Umbilical cord (tissue), 2 donors: ENCODE results near the gene CHD1L. TPM values are rescaled to one million over a fixed set of nuclear protein-coding genes. Genes with fewer than 3 reads are reported as not detected.
A peak's percentile ranks its signal among the peaks of the same experiment; 100 is the strongest.
"Not testable (repeated sequence)": the region's sequence is repeated elsewhere in the genome, so short reads cannot be mapped to it uniquely, and the experiment has no call there.

Source experiments
- DNase-seq: peaks from one replicate; pipeline ENCODE4 v3.0.0-alpha.2; 2015; ENCODE audit warnings: low spot score
- total RNA-seq: library from RNA; depleted of rRNA; stranded (reverse); fragments of >200 nt; gene quantifications from one replicate; pipeline ENCODE4 v1.2.3, GENCODE V29; 2014; ENCODE audit warnings: low replicate concordance; ENCODE audit not compliant: insufficient read depth

CHD1L gene
- 10.1 TPM for total RNA-seq

DNA sequence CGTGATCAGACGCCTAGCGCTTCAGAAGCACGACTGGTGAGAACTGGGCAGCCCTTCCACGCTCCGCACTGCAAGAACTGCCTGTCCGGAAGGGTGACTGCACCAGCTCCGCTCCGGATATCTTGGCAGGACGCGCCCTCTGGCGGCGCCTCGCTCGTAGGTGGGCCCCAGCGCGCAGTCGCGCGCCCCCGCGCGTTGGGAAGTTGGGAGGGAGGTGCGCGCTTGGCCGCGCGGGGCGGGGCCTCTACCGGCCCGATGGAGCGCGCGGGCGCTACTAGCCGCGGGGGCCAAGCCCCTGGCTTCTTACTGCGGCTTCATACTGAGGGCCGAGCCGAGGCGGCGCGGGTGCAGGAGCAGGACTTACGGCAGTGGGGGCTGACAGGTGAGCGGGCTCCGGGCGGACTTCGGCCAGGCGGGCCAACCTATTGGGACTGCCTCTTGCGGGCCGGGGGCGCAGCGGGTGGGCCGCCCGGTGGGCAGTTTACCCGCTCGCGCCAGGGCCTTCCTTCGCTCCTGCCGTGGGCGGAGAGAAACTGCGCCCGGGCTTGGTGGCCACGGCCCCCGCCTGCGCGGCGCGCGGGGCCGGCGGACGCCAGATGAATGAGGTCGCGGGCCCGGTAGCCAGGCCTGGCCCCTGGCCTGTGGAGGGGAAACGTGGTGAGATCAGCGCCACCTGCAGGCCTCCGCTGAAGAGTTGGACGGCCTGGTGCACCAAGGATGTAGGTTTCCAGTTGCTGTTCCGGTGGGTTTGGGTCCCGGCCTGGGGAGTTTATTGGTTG is at the start of gene CHD1L:
CHD1L (plus strand) TSS at position 236 of the 779 bp plus-strand sequence; CDS start at position 256, 20 bp downstream.
- DNase-seq = peak; percentile 96

DNA sequence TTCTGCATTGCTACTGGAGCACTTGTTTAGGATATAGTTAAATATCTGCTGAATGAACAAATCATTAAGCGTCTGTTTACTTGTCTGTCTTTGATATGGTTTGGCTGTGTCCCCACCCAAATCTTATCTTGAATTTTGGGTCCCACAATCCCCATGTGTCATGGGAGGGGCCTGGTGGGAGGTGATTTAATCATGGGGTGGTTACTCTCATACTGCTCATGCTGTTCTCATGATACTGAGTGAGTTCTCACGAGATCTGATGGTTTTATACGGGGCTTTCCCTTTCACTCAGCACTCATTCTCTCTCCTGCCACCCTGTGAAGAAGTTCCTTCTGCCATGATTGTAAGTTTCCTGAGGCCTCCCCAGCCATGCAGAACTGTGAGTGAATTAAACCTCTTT is 45.2 kb upstream of the CHD1L start:
- not testable (repeated sequence) for DNase-seq

DNA sequence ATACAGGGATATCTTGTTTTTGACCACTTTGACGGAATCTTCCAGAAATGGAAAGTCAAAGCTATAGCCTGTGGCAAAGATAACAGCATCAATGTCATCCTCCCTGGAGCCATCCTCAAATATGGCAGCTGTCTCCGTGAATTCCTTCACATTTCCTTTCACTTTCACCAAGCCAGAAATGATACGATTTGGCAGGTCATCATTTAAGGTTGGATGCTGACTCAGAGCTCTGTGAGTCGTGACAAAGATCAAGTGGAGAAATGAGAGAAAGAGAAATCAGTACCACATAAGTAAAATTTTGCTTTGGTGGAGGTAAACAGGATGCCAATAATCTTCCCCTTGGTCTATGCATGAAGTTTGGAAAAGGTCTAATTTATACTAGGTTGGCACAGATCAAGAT is 41.2 kb upstream of the CHD1L start:
- no peak for DNase-seq

DNA sequence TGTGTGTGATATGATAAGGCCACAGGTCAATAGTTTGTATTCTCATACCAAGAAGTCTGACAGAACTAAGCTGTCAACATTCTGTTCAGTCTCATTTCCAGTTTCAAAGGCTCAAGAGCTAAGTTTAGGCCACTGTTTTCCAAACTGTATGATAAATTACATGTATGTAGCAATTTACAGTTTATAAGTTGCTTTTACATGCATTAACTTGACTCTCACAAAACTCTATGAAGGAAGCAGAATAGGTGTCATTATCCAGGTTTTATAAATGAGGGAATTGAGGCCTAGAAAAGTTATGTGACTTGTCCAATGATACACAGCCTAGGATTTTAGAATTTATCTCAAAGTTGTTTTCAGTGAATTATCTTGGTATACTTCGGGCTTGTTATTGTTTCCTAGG is 40.7 kb upstream of the CHD1L start:
- no peak for DNase-seq

DNA sequence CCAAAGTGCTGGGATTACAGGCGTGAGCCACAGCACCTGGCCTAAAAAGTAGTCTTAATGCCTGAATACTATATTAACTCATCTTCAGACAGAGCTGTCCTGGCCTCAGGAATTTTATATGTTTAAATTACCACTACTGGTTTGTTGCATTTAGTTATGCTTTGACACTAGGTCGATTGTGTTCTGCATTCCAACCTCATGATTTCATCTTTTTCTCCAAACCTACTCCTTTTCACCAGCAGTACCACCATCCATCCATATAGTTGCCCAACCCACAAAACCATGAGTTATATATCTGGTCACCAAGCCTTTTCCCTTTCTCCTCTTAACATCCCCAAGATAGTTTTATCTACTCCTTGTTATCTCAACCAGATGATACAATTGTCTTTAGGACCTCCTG is 39.9 kb upstream of the CHD1L start:
- DNase-seq = no peak

DNA sequence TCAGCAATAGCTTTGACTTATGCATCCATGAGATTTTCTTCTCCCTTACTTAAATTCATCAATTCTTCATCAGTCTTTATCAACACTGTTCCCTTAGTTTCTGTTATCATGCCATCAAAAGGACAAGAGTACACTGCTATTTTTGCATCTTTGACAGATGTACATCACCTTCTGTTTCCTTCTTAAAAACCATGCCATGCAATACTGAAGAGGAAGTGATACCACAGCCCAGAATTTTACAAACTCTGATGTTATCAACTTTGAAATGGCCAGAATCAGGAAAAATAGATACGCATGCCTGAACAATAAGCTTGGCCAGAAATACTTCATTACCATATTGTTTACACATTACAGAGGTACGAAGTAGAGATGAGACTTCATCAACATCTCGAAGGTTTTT is 38.4 kb upstream of the CHD1L start:
- no peak for DNase-seq

DNA sequence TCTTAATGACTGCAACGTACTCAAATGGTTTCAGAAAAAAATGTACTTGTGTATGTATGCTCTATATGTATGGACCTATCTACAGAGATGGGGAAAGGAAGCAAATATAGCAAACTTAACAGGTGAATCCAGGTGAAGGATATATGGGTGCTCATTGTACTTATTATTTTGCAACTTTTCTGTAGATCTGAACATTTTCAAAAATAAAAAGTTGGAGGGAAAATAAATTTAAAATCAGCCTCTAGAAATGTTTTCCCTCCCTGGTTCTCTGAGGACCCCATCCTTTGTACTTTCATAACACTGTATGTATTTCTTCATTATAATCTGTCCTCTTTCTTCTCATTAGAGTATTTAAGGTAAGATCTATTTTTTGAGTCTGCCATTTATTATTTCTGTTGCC is 35.3 kb upstream of the CHD1L start:
- DNase-seq = no peak

DNA sequence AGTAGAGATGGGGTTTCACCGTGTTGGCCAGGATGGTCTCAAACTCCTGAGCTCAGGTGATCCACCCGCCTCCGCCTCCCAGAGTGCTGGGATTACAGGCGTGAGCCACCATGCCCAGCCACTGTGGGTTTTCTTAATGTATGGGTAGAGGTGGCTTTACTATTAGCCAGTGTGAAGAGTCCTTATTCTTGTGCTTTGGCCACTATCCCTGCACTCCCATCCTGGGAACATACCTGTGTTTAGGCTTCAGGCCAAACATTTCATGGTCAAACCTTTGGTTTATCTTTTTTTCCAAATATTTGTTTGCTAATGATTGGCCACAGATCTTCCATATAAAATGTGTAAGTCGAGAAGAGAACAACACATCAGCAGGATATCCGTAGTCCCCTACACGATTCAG is 33.9 kb upstream of the CHD1L start:
- DNase-seq = no peak

DNA sequence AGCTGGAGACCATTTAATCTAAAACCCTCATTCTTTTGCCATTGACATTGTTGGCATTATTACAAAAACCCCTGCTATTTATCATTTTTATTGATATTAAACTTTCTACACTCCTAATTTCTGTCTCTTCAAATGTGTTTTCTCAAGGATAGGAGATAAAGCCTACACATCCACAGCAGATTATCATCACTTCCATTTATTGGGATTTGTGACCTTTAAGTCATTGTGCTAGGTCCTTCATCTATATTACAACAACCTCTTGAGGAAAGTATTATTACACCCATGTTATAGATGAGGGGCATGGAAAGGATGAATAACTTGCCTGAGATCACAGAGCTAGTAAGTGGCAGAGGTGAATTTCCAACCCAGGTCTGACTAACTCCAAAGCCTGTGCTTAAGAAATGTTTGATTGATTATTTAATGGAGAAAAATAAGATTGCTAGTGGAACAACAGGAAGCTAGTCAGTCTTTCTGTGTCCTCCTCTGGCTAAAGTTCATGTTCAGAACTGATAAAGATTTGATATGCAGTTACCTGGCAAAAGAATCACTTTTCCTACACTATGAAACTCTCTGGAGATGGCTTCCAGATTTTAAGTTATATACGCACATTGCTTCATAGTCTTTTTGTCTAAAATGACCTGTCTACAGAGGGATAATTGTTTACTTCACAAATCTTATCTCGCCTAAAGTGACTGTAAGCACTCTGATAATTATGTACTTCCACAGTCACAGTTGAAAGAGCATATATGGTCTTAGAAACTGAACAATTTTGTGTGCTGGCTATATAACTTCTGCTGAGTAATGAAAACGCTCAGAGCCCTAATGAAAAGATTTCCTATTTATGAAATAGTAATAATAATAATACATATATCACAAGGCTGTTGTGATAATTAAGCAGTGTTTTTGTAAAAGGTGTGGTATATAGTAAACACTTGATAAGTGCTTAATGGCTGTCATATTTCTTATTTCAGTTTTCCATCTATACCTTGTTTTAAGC is 32.4 kb upstream of the CHD1L start:
- DNase-seq = no peak

DNA sequence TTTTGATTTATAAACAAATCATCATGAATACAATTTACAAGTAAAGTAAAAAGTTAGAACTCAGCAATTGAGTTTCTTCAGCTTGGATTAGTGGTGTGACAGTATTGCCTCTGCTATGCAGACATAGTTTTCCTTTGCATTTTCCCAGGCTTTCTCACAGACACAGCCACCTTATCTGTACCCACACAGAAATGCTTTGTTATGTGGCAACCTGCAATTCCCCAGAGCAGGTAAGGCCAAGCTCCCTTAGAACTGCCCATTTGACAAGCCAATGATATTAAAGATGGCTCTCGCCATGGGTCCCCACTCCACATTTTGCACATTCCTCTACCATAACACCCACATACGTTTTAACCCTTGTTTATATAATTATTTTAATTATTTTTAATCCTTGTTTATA is 31.5 kb upstream of the CHD1L start:
- DNase-seq = no peak

DNA sequence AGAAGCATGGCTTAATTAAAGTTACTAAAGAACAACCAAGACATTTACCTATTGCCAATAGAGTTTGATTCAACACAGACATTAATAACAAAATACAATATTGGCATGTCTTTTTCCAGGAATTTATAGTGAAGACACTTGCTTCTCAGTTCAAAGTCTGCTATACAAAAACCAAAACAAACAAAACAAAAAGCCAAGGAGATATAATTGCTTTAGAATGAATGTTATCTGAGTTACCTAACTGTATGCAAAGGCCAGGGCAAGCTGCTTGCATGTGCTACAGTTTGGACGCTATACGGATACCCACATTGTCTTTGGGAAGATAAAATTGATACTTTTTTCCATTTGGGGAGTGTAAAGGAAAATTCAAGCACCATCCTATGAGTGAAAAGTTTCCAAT is 30.9 kb upstream of the CHD1L start:
- DNase-seq = no peak

DNA sequence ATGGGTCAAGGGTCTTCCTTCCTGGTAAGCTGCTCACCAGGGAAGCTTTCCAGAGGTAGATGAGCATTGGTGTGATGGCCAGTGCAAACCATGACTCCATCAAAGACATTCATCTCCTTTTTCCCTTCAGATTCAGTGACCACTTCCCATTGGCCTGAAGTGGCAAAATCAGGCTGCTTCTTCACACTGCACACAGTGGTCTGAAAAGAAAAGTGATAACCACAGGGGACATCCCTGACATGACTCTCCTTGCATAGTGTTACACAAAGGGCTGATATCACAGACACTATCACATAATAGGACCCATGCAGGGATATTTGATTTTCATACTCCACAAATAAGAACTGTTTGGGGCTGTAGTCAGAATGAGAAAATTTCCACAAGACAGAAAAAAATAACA is 29.2 kb upstream of the CHD1L start:
- no peak for DNase-seq

DNA sequence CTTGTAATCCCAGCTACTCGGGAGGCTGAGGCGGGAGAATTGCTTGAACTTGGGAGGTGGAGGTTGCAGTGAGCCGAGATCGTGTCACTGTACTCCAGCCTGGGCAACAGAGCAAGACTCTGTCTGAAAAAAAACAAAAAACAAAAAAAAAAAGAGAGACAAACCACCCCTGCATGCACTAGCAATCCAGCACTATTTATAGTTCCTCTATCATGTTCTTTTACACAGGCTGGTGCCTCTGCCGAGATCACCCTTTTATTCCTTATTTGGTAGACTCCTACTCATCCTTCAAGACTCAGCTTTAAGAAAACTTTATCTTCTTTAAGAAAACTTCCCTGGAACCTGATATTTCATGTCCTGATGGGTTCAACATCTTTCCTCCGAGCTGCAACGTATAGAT is 28.2 kb upstream of the CHD1L start:
- DNase-seq = no peak

DNA sequence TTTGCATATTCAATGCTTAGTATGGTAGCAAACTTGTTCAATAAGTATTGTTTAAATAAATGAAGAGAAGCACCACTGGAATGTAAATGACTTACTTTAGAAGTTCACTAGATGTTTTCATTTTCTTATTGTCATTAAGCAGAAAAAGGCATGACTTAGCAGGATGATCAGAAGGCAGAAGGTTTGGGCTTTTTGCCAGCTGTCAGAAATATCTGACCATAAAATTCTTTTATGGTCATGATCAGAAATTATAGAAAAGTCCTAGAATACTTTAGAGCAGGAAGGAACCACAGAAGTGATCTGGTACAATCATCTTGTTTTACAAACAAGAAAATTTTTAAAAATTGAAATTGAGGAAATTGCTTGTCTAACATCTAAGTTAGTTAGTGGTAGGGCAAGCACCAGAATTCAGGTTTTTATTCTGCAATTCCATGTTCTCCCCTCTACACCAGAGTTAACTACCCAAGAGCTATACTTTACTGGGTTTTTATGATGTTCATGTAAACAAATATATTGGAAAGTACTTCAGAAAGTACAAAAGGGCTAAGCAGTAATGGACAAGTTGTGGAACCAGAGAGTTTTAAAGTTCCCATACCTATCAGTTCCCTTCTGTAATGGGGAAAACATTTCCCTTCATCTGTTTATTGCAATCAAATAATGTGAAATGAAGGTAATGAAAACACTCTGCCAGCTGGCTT is 27.5 kb upstream of the CHD1L start:
- no peak for DNase-seq

DNA sequence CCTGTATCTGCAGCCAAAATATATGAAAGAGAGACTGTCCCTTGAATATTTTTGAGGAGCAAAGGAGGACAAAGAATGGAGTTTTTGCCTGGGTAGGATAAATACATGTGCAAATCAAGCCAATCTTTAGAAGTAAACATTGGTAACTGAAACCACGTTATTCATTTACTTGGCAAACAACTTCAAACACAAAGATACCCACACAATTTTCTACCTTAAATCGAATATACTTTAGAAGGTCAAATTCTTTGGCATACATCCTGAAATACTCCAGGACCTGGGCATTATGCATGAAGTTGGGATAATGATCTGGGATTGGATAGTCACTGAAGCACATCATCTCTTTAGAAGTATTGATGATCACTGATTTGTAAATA is 27.0 kb upstream of the CHD1L start:
- no peak for DNase-seq

DNA sequence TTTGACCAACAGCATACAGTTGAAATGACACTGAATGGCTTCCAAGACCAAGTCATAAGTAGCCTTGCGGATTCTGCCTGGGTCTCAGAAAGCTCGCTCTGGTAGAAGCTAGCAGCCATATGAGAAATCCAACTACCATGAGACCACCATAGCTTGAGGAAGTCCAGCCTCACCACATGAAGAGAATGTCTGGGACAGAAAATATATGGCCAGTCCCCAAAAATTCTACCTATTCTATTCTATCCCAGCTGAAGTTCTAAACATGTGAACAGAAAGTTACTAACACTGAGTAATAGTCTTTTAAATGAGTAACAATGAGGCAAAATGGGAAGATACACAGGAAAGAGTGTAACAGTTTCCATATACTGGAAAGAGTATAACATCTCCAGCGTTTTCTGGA is 26.4 kb upstream of the CHD1L start:
- DNase-seq = no peak

DNA sequence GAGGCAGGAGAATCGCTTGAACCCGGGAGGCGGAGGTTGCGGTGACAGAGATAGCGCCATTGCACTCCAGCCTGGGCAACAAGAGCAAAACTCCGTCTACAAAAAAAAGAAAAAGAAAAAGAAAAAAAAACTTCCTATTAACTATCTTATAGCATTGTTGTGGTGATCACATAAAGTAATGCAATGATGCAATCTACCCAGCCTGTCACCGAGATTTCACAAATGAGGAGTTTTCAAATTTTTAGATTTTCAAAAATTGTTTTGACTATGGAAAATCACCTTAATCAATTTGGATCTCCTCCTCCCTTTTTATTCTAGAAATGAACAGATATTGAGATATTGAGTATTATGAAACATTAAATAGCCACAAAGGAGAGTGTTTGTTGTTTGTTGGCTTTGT is 25.3 kb upstream of the CHD1L start:
- no peak for DNase-seq

DNA sequence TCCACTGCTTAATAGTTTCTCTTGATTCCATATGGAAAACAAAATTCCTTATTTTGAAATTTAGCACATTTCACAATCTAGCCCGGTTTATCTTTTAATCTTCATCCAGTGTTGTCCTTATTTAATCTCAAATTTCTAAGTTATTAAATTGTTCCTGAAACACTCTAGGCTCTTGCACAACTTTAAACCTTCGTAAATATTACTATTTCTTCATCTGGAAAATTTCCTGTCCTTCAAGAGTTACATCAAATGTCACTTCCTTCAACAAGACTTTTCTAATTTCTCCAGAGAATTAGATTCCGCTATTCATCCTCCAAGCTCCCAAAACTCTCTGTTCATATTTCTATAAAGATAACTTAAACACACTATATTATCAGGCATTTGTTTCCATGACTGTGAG is 23.9 kb upstream of the CHD1L start:
- no peak for DNase-seq

DNA sequence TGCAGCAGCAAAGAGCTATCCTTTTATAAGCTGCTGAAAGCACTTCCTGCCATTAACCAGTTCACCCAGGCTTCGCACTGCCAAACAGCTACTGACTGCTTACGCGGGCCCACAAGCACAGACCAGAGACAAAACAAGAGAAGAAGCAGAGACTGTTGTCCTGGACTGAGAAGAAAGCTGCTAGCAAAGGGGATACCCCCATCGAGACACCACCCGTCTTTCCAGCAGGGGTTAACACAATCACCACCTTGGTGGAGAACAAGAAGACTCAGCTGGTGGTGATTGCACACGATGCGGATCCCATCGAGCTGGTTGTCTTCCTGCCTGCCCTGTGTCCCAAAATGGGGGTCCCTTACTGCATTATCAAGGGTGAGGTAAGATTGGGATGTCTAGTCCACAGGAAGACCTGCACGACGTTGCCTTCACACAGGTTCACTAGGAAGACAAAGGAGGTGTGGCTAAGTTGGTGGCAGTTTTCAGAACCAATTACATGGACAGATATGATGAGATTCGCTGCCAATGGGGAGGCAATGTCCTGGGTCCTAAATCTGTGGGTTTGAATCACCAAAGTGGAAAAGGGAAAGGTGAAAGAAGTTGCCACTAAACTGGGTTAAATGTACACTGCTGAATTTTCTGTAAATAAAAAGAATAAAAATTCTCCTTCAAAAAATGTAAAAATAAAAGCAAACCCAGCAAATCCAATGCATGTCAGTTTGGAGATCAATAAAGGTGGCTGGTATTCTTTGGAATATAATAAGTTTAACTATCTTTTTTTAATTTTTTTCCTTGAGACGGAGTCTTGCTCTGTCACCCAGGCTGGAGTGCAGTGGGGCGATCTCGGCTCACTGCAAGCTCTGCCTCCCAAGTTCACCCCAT is 18.5 kb upstream of the CHD1L start:
- DNase-seq = no peak

DNA sequence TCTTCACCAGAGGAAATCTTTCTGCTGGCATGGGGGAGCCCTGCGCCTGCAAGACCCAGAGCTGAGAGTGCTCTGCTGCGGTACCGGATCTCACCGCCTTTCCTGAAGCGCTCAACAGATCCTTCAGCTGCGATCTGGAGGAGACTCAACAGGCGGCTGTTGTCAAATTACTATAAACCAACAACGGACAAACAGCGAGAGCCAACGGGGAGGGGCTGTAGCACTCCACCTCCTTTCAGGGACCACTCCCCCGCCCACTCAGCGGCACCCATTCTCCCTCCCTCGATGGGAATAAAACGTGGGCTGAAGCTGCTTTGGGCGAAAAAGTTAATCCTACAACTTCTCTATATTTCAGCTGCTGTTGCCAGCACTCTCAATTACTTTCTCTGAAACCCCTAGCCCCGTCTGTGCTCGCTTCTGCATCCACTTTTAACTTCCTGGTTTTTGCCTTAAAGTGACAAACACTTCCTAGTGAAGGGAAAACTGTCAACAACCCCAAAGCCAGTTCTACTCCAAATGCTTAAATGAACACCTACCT is 17.2 kb upstream of the CHD1L start, which contains the start of gene FMO5:
FMO5 (minus strand) TSS at position 147 of the 538 bp plus-strand sequence. CDS start 310 bp downstream, outside the sequence.
- DNase-seq = peak; percentile 83

DNA sequence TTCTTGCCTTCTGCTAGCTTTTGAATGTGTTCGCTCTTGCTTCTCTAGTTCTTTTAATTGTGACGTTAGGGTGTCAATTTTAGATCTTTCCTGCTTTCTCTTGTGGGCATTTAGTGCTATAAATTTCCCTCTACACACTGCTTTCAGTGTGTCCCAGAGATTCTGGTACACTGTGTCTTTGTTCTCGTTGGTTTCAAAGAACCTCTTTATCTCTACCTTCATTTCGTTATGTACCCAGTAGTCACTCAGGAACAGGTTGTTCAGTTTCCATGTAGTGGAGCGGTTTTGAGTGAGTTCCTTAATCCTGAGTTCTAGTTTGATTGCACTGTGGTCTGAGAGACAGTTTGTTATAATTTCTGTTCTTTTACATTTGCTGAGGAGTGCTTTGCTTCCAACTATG is 11.5 kb upstream of the CHD1L start:
- DNase-seq = not testable (repeated sequence)
